CD4-positive, alpha-beta T cell treated with Interleukin-4 for 1 hour (primary cell): ENCODE measurements around the gene NRP2.

Experiments
- DNase-seq, 2 donors: peaks; one replicate each; pipeline ENCODE4 v3.0.0-alpha.2; 2020 to 2022

Gene NRP2

DNA sequence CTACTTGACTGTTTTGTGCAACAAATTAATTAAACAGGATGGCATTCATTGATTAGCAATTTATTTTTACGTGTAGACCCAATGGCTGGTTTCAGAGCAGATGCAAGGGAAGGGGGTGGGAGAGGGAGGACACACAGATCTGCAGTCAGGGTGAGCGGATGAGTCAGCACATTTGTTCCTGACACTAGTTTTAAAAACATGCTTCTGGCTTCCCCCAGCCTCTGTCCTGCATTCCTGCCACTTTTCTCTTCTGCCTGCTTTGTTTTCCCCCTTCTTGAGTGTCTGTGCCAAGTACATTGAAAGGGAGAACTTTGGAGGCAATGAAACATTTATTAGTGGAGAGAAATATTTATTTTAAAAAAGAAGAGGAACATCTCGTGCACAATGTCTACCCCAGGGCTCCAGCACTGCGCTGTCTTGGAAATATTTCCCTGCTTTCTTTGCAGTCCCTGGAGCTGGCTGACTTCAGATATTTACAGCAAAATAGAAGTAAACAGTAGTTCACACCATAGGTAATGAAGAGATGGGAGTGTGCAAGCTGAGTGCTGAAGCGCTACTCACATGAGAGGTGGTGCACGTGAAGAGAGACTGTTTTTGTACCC, 52.2 kb downstream of the NRP2 start:
- no peak for DNase-seq

DNA sequence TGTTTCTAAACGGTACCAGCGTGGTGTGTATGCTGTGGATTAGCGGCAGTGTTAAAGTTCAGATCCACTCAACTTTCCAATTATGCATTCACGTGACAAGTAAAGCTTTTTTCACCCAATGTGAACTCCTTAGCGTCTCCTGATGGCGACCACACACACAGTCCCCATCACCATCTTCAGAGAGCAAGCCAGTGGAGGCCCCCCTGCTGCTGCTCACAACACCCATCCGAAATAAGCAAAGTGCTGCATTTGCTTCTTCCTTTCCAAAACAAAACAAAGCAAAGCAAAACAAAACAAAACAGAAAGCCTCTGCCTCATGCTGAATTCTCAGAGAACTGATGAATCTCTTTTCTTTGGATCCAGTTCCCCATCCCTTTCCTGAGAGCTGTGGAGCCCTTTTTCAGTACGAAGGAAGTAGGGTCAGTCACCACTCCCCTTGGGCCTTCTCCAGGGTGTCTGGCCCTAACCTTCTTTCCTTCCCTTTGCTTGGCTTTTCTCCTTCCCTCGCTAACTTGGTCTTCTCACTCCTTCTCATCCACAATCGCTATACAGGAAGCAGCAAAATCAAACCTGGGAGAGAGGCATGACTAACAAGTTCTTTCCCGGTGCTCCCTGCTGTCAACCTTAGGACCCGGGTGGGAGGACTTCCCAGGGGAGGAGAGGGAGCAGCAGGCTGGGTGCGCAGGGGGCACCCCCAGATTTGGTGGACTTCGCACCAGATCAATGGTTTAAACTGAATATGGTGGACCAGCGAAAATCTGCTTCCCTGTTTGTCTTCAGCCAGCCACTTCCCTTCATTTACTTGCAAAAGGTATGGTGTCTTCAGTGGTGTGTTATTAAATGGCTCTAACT, 56.0 kb downstream of the NRP2 start:
- DNase-seq = no peak

DNA sequence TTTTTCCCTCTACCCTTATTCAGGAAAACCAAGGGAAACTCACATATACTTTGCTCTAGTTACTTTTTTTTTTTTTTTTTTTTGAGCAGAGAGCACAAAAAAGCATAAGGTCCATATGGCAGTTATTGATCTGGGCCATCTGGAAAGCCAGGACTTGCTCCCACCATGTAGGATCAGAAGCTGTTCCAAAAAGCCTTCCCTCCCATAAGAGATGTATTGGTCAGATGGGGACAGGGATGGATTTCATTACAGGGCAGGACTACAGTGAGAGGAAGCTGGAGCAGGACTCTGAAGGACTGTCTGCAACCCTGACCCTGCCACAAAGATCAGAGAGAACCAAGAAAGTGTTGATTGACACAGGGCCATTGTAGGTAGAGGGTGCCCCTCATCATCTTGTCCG, 57.3 kb downstream of the NRP2 start:
- no peak for DNase-seq

DNA sequence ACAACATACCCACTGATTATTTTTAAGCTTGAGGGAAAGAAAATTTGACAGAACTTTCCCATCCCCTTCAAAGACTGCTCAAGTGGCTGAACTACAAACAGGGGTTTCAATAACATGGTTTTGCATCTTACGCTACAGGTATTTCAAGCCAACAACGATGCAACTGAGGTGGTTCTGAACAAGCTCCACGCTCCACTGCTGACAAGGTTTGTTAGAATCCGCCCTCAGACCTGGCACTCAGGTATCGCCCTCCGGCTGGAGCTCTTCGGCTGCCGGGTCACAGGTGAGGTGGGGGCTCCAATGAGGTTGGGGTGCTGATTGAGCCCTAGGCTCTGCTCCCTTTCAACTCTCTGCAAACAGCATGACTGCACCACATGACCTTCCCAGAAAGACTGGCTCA, 58.1 kb downstream of the NRP2 start:
- DNase-seq = no peak

DNA sequence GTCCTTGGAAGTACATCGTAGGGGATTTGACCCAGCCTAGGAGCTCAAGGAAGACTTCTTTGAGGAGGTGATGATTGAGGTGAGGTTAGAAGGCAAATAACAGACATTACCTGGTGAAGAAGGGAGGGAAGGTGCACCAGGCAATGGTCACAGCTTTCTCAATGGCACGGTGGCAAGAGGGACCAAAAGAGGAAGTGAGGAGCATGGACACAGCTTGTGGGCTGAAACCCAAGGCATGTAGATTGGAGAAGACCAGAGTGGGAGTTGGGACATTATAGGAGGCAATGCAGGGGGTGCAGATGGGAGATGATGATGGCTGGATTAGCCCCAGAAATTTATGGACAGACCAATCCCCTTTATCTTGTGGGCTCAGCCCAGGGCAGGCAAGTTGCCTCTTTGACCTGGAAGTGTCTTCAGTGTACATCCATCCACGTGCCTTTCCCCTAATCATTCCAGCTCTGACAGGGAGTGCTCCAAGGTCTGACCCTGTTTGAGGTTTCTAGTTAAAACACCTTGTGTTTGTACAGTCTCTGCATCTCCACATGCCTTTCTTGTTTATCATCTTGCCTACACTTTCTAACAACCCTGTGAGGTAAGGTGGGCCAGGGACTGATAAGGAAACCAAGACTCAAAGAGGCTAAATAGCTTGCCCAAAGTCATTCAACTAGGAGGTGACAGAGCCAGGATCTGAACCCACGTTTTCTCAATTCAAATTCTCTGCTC, 59.1 kb downstream of the NRP2 start:
- DNase-seq = no peak

DNA sequence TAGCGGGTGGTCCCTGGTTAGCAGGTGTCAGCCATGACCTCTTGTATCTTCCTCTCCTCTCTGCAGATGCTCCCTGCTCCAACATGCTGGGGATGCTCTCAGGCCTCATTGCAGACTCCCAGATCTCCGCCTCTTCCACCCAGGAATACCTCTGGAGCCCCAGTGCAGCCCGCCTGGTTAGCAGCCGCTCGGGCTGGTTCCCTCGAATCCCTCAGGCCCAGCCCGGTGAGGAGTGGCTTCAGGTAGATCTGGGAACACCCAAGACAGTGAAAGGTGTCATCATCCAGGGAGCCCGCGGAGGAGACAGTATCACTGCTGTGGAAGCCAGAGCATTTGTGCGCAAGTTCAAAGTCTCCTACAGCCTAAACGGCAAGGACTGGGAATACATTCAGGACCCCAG, 60.8 kb downstream of the NRP2 start:
- DNase-seq = no peak

DNA sequence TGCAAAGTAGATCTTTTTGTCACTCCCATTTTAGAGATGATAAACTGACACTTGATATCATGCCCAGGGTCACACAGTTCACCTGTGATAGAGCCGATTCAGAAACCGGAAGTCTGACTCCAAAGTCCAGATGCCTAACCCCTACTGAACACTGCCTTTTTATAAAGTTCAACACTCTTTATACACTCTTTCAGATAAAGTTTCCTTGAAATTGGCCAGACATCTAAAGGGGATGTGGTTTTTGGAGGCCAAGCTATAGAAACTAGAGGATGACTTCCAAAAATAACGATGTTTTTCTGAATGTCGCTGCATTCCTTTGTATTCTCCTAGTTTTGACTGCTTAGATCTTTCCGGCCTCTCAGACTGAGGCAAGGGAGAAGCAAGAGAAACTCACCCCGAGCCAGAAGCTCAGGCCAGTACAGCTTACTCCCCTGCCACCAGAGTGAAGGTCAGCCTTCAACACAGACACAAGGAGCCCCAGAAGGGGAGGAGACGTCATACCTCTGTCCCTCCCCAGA, 61.8 kb downstream of the NRP2 start:
- DNase-seq = no peak

DNA sequence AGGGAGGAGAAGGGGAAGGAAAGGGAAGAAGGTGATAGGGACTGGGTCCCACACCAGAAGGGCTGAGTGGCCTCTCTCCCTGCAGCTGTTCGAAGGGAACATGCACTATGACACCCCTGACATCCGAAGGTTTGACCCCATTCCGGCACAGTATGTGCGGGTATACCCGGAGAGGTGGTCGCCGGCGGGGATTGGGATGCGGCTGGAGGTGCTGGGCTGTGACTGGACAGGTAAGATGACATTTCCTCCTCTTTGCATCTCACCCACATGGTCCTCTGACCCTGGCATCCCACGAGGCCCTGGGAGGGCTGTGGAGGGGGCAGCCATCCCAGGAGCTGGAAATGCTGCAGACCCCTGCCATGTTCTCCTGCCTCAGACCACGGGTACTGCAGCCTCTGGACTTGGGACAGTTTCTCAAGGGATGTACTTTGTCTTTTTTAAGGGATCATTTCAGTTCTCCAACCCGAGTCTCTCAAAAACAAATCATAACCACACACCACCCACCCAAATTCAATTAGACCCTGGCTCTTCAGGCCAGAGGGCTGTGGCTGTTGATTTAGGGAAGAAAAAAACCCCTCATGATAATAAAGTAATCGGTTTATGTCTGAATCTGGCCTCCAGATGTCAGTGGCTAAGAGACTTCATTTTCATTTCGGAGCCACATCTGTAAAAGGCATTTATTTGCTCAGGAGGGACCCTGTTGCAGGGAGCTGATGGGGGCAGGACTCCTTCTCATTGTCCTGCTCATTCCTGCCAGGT, 63.5 kb downstream of the NRP2 start:
- no peak for DNase-seq

DNA sequence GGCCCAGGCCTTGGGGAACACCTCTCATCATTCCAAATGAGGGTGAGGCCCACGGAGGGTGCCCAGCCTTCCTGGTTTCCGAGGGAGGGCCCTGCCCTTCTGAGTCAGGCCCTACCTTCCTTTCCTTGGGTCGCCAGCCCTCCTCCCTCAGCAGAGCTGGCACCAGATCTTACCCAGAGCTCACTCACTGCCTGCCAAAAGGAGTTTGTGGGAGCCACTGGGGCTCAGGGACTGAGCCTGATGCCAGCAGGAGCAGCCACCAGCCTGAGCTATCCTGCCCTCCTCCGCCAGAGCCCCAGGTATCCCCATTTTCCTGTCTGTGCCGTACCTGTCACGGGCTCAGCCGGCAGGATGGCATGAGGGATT, 64.1 kb downstream of the NRP2 start:
- DNase-seq = no peak

DNA sequence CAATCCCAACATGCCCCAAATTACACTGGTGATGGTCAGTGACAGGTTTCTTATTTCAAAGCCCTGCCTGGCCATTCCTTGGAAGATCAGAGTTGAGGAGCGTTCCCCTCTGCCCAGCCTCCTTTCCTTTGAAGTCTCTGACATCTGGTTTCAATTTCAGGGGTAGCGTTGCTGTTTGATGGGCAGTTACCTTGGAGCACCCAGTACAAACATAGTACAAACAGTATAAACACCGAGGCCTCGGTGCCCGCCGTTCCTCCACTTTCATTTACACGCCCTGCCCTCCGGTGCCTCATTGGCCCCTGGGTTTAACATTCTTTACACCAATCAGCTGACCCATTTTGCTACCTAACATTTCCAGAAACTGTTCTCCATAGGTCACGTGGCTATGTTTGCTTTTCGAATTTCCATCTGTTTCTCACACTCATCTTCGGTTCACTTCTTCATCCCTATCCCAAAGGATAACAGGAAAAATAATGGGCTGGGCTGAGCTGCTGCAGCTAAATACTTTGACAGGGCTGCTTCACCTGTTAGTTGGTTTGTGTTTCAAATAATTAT, 65.6 kb downstream of the NRP2 start:
- no peak for DNase-seq

DNA sequence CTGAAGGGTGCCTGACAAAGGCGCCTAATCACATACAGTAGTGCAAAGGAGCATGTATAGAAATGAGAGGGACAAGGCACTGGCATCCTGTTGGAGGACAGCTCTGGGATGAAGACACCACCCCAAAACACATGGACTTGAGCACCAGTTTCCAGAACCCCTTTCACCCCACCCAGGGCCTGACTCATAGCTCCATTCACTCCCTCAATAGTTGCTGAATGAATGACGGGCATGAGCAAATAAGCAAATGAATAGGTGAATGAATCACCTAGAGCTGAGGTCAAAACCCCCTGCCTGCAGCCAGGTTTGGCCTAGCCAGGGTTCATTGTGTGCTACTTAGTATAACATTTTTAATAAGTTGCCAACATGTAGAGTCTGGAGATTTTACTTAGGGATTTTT, 66.3 kb downstream of the NRP2 start:
- DNase-seq = no peak

DNA sequence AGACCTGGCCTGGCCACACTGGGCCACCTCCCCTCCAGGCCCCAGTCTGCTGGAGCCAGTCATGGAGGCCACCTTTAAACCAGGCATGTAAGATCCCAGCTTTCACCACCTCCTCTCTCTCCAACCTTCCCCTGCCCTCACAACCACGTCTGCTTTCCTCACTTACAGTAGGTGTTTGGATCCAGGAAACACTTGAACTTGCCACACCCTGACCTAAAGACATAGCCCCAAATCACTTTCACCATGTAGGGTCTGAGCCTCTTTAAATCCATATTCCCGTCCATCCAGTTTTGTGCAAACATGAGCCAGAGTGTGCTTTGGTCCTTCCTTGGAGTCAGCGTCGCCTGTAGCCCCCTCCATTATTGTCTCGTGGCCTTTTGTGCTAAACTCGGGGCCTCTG, 66.8 kb downstream of the NRP2 start:
- DNase-seq = no peak

DNA sequence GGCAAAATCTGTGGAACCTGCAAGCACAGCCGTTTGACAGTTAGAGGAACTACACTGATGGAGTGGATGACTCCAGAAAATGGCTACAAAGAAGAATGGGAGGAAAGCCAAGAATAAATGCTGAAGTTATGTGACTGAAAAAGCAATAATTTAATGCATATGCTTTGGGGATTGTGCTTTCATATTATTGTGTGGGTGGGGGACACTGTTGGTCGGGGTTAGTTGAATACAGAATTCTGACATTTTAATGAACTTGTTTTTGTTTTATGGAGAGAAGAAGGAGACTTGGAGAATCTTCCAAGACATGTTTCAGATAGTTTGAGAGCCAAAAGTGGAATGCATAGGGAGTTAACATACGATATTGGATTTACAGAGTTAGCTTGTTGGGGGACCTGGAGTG, 68.5 kb downstream of the NRP2 start:
- DNase-seq = no peak

DNA sequence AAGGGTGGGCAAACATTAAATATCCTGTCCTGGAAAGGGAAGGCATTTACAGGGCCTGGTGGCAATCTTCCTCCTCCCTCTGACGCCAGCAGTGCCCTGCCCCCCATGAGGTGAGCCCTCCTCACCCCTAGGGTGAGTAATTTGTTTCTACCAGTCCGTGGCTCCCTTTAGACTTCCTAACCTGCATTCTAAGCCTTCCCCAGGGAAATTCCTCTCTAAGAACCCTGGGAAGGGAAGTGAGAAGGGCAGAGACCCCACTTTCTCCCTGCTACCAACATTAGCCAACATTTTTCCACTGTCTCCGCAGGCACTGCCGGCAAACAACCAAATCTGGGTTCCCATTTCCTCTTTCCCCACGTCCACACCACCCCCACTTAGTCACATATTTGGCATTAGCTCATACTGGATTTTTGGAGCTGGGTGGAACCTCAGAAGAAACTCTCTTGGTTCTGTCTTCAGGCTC, 69.3 kb downstream of the NRP2 start:
- no peak for DNase-seq

DNA sequence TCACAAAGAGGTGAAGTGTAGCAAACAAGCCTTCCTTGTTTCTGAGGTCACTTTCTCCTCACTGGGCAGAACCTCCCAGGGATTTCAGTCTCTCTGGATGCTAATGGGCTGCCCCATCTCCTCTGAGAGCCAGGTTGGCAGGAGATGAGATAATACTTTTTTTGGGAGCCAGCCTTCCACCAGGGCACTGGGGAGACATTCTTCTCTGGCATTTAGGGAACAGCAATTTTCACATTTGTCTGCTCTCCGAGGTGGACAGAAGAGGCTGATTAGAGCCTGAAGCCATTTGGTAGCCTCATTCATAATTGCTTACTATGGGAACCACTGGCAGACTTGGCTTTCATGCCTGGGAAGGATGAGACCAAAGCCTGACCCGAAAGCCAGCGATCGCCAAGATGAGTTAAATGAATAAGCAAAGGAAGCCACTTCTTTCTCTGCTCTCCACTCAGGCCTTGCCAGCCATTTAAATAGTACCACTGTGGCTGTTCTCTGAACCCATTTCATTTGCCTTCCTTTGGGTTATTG, 70.1 kb downstream of the NRP2 start:
- no peak for DNase-seq

DNA sequence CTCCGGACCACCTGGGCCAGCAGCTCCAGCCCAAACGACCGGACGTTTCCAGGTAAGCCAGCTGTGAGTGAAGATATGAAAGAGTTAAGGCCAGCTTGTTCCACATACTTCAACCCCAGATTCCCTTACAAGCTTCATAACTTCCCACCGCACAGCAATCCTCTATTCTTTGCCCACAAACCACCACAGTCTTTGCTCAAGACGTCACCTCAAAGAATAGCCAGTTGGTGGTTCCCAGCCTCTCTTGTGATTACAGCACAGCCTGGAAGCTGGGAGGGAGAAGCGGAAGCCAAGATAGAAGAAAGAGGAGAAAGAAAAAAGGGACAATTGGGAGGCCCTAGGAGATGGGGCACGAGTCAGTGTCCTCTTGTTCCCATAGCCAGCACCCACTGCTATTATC, 70.6 kb downstream of the NRP2 start:
- DNase-seq = no peak

DNA sequence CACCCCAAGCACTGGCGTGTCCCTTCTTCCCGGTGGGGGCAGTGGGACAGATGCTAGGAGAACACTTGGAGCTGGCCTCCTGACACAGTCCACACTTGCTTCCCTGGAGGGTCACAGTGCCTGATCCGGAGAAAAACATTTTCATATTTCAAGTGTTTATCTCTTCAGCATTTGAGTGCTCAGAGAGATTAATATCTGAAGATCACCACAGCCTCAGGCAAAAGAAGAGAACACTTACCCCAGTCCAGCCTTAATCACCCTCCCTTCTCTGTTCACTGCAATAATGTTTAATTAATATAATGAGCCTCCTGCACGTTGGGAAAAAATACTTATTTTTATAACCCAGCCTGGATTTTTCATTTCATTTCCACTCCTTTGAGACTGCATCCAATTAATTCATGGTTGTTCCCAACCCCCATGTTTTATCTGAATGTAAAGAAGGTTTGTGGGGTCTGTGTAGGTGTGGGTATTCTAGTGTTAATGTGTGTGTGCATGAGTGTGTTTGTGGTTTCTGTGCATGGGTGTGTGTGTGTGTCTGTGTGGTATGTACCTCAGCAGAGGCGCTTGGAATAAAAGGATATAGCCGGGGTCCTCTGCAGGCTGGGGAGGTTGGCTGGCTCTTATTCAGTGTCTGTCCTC, 72.1 kb downstream of the NRP2 start:
- no peak for DNase-seq

DNA sequence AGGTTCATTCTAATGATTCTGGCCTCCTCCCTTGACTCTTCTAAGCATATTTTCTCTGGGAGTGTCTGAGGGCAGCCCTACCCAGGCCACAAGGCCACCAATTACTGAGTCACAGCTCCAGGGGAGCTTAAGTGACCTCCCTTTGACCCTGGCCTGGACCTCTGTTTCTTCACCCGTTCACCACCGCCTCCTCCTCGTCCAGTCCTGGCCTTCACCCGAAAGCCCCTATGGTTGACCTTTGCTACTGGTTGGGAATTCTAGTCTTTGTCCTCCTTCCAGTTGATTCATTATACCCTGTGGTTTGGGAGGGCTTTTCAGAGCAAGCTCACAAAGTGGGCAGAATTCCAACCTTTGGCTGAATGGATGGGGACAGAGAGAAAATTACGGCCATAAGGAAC, 72.6 kb downstream of the NRP2 start:
- no peak for DNase-seq

DNA sequence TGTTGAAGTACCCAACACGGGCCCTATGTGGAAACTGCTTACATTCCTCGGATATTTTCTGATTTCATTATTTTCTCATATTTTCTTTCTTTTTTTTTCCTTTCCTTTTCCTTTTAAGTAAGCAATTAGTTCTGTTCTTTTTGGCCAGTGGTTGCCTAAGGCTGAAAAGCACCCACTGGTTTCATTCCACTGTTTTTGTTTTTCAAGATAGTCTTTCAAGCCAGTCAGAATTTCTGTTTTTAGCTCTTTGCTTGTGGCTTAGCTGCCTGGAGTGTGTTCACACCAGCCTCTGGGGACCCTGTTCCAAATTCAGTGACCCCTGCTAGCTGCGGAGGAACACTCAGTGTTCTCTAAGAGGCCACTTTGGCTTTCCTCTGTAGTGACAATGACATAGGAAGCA, 73.6 kb downstream of the NRP2 start:
- DNase-seq = no peak

DNA sequence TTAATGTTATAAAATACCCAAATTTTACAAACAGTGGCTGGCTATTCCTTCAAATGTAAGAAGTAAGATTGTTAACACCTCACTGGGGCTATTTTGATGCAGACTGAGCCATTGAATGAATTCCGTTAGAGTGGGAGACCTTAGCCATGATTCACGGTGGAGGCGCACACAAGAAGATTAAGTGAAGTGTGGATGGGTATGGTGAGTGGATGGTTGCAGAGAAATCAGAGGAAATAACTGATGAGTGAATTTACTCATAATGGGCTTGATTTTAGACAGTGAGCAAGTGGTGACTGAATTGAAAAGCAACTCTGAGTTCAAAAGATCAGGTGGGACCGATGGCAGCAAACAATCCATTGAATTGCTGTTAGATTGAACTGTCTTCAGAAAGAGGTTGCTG, 75.0 kb downstream of the NRP2 start:
- DNase-seq = no peak

DNA sequence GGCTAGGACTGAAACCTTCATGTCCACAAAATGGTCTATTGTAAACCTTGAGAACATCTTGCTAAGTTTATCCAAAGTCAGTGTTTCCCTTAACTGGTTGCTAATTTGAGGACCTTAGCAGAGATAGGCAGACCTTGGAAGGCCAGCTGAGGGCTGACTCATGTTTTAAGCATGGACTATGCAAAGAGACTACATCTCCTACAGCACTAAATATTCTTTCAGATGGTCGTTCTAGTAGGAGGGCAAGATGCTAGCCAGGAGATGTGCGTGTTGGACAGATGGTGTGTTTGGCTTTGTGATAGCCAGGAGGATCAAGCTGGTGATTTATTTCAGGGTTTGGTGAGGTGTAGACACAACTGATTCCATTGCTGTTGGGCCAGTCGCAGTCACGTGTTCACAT, 75.8 kb downstream of the NRP2 start:
- no peak for DNase-seq

DNA sequence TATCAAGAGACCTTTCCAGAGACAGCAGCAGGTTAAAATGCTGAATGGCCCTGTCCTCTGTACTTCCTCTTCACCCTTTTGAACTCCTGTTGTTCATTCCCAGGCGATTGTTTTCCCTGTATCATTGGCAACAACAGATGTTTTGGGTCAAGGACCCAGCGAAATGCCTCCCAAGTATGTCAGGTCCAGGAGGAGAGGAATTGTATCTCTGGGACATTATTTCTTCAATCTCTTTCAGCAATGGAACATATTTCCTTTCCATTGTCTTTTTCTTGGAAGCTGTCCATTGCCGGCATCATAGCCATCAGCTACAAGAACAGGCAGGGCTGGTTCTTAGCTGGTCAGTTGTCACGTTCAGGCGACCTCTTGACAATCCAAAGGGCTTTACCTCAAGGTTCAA, 76.2 kb downstream of the NRP2 start:
- DNase-seq = no peak
